T-cell (primary cell): ENCODE data around the gene SIDT2. TPM values are rescaled to one million over a fixed set of nuclear protein-coding genes. Genes with fewer than 3 reads are reported as not detected.
"Not testable (repeated sequence)": the region's sequence is repeated elsewhere in the genome, so short reads cannot be mapped to it uniquely, and the experiment has no call there.

Experiments
- ATAC-seq, 4 experiments: fragments of 200-7000 bp in 3 of 4; fragments of 150-1000 bp in 1 of 4; cut with Tn5 transposase; replicated peaks in 1 of 4; 1 replicate in 3 of 4; 2 replicates in 1 of 4; pipeline ENCODE4 v1.10.0; 2021; ENCODE audit warnings: moderate library complexity in 3 of 4, mild to moderate bottlenecking in 2 of 4, moderate number of reproducible peaks in 1 of 4
- CTCF ChIA-PET, 2 donors: fragments of 300-600 bp; sonication (Branson Sonifier 250); formaldehyde crosslinking; loops; one replicate each; lab custom pipeline; 2022; ENCODE audit warnings: antibody characterized with exemption in 2 of 2; lab: Charles Lee
- POLR2A ChIA-PET, 2 donors: fragments of 300-600 bp; sonication (Branson Sonifier 250); formaldehyde crosslinking; loops; one replicate each; lab custom pipeline; 2022; ENCODE audit warnings: antibody characterized with exemption in 2 of 2; lab: Charles Lee
- DNase-seq, 35 experiments: peaks; one replicate each; pipeline versions ENCODE4 v3.0.0 to v3.0.0-alpha.2; 2013 to 2023
- H3K27ac ChIP-seq: one replicate; pipeline ENCODE4 v1.5.1; 2013; ENCODE audit warnings: low read length
- H3K27me3 ChIP-seq, 2 experiments: replicated peaks in 1 of 2; 1 replicate in 1 of 2; 2 replicates in 1 of 2; pipeline versions ENCODE4 v1.6.1 to v1.7.0; 2013; ENCODE audit warnings: low read length in 1 of 2, mixed read lengths in 1 of 2; ENCODE audit not compliant: control insufficient read depth in 2 of 2, insufficient read depth in 2 of 2; ENCODE audit errors: extremely low read depth in 1 of 2
- H3K36me3 ChIP-seq, 2 donors: 1 replicate in 1 of 2; 2 replicates in 1 of 2; pipeline versions ENCODE4 v1.6.1 to v1.7.0; 2013; ENCODE audit warnings: low read length in 1 of 2; ENCODE audit not compliant: control insufficient read depth in 2 of 2, insufficient read depth in 1 of 2; ENCODE audit errors: extremely low read depth in 1 of 2
- H3K4me1 ChIP-seq, 2 experiments: 1 replicate in 1 of 2; 2 replicates in 1 of 2; pipeline versions ENCODE4 v1.6.1 to v1.7.0; 2013; ENCODE audit warnings: low read length in 2 of 2, mixed read lengths in 1 of 2; ENCODE audit not compliant: insufficient read depth in 2 of 2, control insufficient read depth in 1 of 2; ENCODE audit errors: extremely low read depth in 1 of 2
- H3K4me3 ChIP-seq, 2 donors: 1 replicate in 1 of 2; 2 replicates in 1 of 2; pipeline versions ENCODE4 v1.5.1 to v1.7.0; 2013; ENCODE audit warnings: mild to moderate bottlenecking in 2 of 2, low read length in 1 of 2, moderate library complexity in 1 of 2; ENCODE audit not compliant: control insufficient read depth in 1 of 2; ENCODE audit errors: extremely low read depth in 1 of 2
- H3K9me3 ChIP-seq: 2 replicates; pipeline ENCODE4 v1.7.0; 2013
- H3K27ac Mint-ChIP-seq, 2 donors: one replicate each; pipeline ENCODE4 v1.8.0; 2020 to 2021; ENCODE audit warnings: mild to moderate bottlenecking in 2 of 2, mixed read lengths in 2 of 2
- H3K27me3 Mint-ChIP-seq, 2 donors: one replicate each; pipeline ENCODE4 v1.8.0; 2021 to 2022; ENCODE audit warnings: mixed read lengths in 2 of 2
- H3K36me3 Mint-ChIP-seq: one replicate; pipeline ENCODE4 v1.8.0; 2021; ENCODE audit warnings: mixed read lengths
- H3K4me1 Mint-ChIP-seq, 3 donors: one replicate each; pipeline ENCODE4 v1.8.0; 2020 to 2022; ENCODE audit warnings: mixed read lengths in 3 of 3, mild to moderate bottlenecking in 1 of 3
- H3K4me3 Mint-ChIP-seq, 3 donors: one replicate each; pipeline ENCODE4 v1.8.0; 2020 to 2022; ENCODE audit warnings: mild to moderate bottlenecking in 3 of 3, mixed read lengths in 3 of 3, moderate library complexity in 3 of 3
- H3K9me3 Mint-ChIP-seq, 3 donors: one replicate each; pipeline ENCODE4 v1.8.0; 2020 to 2022; ENCODE audit warnings: mixed read lengths in 3 of 3
- WGBS: methylation state at CpG from one replicate; pipeline ENCODE4 v1.1.5; 2013; ENCODE audit warnings: missing lambda C conversion rate; ENCODE audit not compliant: insufficient coverage; 5-methylcytosine and 5-hydroxymethylcytosine counted together
- total RNA-seq, 35 experiments: library from RNA in 6 of 35; stranded (reverse) in 6 of 35; fragments of 120-200 nt in 1 of 35; gene quantifications; one replicate each; pipeline versions ENCODE4 v1.2.1 to v1.2.4 and lab custom pipeline; 2013 to 2026

Gene SIDT2
- total RNA-seq, 5 donors from 2014 or later (not counting 1 experiment from before 2014, with no cell fraction given) = 46.3 to 110 (median 59.5) TPM

GRCh38 chr11:117208710-117209109 lies 30.2 kb downstream of the SIDT2 start:
- H3K9me3 Mint-ChIP-seq, H3K4me1 ChIP-seq, POLR2A ChIA-PET, H3K27ac ChIP-seq, H3K9me3 ChIP-seq, DNase-seq, H3K27me3 ChIP-seq, ATAC-seq, CTCF ChIA-PET, H3K4me3 Mint-ChIP-seq, H3K4me3 ChIP-seq, H3K27ac Mint-ChIP-seq, H3K27me3 Mint-ChIP-seq: not testable (repeated sequence)
- peaks cover 4 to 54% of the 10 kb centered on the region in 2 donors for H3K36me3 ChIP-seq
- Mint-ChIP-seq H3K36me3 (peaks cover 35% of the 10 kb centered on the region), H3K4me1 (peaks cover 0 to 28% (median 3%) of the 10 kb centered on the region in 3 donors)
- no CpG with 5 or more reads among the region's 13 CpGs for WGBS

- WGBS = 92% methylated on average over 7 of the region's 8 CpGs
- H3K27ac Mint-ChIP-seq, POLR2A ChIA-PET, H3K27me3 Mint-ChIP-seq, H3K4me3 ChIP-seq, H3K9me3 ChIP-seq, ATAC-seq, H3K27me3 ChIP-seq, H3K27ac ChIP-seq, H3K4me1 ChIP-seq, DNase-seq, H3K4me3 Mint-ChIP-seq, H3K9me3 Mint-ChIP-seq: not testable (repeated sequence)
- H3K4me1 Mint-ChIP-seq = peaks cover under 1 to 28% (median 5%) of the 10 kb centered on the region in 3 donors
- H3K36me3 Mint-ChIP-seq = peaks cover 39% of the 10 kb centered on the region
- CTCF ChIA-PET = interaction anchor here in 1 of 2 donors (1.0 to 2.7 kb wide), 2 partner anchors 16 to 31 kb away, joined by 3 to 5 read pairs; partner anchors contain the start of gene SIDT2
- H3K36me3 ChIP-seq = peaks cover 7 to 51% of the 10 kb centered on the region in 2 donors
Observed at GRCh38 chr11:117209351-117210125, 31.0 kb downstream of the SIDT2 start.

- Mint-ChIP-seq H3K27ac (peak overlapping the region in 1 of 2 donors; percentile 52), H3K27me3 (no peaks in the 10 kb centered on the region), H3K9me3 (no peaks in the 10 kb centered on the region), H3K36me3 (peaks cover 33% of the 10 kb centered on the region), H3K4me1 (peaks cover 3 to 19% (median 5%) of the 10 kb centered on the region in 3 donors), H3K4me3 (no peak overlapping the region)
- no peak for ATAC-seq
- no peaks in the 10 kb centered on the region for H3K27me3 ChIP-seq
- no peaks in the 10 kb centered on the region for H3K9me3 ChIP-seq
- WGBS = no CpG with 5 or more reads among the region's 3 CpGs
- H3K36me3 ChIP-seq = peaks cover 7 to 47% of the 10 kb centered on the region in 2 donors
- CTCF ChIA-PET = interaction anchor here in 1 of 2 donors (2.7 kb wide), 1 partner anchor 32 kb away, joined by 5 read pairs; the partner anchor contains the start of gene SIDT2
- DNase-seq = no peak
- no peaks in the 10 kb centered on the region for H3K4me1 ChIP-seq
- no peak overlapping the region for H3K4me3 ChIP-seq
- POLR2A ChIA-PET = no interaction called here
- no peak overlapping the region for H3K27ac ChIP-seq
Observed at GRCh38 chr11:117210620-117211019, 32.1 kb downstream of the SIDT2 start.

GRCh38 chr11:117212697-117213355 lies 34.3 kb downstream of the SIDT2 start:
- H3K27me3 Mint-ChIP-seq = no peaks in the 10 kb centered on the region
- Histone ChIP-seq H3K36me3 (peaks cover 14 to 64% of the 10 kb centered on the region in 2 donors), H3K27ac (no peak overlapping the region), H3K9me3 (no peaks in the 10 kb centered on the region), H3K27me3 (no peaks in the 10 kb centered on the region), H3K4me3 (no peak overlapping the region), H3K4me1 (no peaks in the 10 kb centered on the region)
- POLR2A ChIA-PET = no interaction called here
- no peak for DNase-seq
- H3K4me3 Mint-ChIP-seq = no peak overlapping the region
- peaks cover 3 to 18% (median 5%) of the 10 kb centered on the region in 3 donors for H3K4me1 Mint-ChIP-seq
- CTCF ChIA-PET = no interaction called here
- H3K36me3 Mint-ChIP-seq = peaks cover 43% of the 10 kb centered on the region
- ATAC-seq = no peak
- 99% methylated on average over 5 of the region's 11 CpGs for WGBS
- no peaks in the 10 kb centered on the region for H3K9me3 Mint-ChIP-seq
- peak overlapping the region in 1 of 2 donors; percentile 34 for H3K27ac Mint-ChIP-seq

GRCh38 chr11:117214404-117215110 lies 36.0 kb downstream of the SIDT2 start:
- POLR2A ChIA-PET = interaction anchor here in 1 of 2 donors (0.6 kb wide), 1 partner anchor 1365 kb away, joined by 4 read pairs; no protein-coding TSS in a partner anchor
- Histone ChIP-seq H3K27me3 (no peaks in the 10 kb centered on the region), H3K4me1 (no peaks in the 10 kb centered on the region), H3K4me3 (no peak overlapping the region), H3K27ac (no peak overlapping the region), H3K36me3 (peaks cover 22 to 76% of the 10 kb centered on the region in 2 donors), H3K9me3 (no peaks in the 10 kb centered on the region)
- no peak overlapping the region for H3K4me3 Mint-ChIP-seq
- DNase-seq = no peak
- no peaks in the 10 kb centered on the region for H3K9me3 Mint-ChIP-seq
- CTCF ChIA-PET = interaction anchor here in 1 of 2 donors (0.5 kb wide), 1 partner anchor 54 kb away, joined by 3 read pairs; no protein-coding TSS in a partner anchor
- H3K27ac Mint-ChIP-seq = peak overlapping the region in 1 of 2 donors; percentile 36
- peaks cover 3 to 18% (median 5%) of the 10 kb centered on the region in 3 donors for H3K4me1 Mint-ChIP-seq
- peaks cover 58% of the 10 kb centered on the region for H3K36me3 Mint-ChIP-seq
- WGBS = 89% methylated on average over 3 of the region's 7 CpGs
- no peaks in the 10 kb centered on the region for H3K27me3 Mint-ChIP-seq
- no peak for ATAC-seq
